Measurements from ENCODE around the gene ADD3. TPM values are rescaled to one million over a fixed set of nuclear protein-coding genes. Genes with fewer than 3 reads are reported as not detected.

Gene ADD3, protein sequence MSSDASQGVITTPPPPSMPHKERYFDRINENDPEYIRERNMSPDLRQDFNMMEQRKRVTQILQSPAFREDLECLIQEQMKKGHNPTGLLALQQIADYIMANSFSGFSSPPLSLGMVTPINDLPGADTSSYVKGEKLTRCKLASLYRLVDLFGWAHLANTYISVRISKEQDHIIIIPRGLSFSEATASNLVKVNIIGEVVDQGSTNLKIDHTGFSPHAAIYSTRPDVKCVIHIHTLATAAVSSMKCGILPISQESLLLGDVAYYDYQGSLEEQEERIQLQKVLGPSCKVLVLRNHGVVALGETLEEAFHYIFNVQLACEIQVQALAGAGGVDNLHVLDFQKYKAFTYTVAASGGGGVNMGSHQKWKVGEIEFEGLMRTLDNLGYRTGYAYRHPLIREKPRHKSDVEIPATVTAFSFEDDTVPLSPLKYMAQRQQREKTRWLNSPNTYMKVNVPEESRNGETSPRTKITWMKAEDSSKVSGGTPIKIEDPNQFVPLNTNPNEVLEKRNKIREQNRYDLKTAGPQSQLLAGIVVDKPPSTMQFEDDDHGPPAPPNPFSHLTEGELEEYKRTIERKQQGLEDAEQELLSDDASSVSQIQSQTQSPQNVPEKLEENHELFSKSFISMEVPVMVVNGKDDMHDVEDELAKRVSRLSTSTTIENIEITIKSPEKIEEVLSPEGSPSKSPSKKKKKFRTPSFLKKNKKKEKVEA
- total RNA-seq: 100 to 1,000 TPM; 257 to 644 (median 358) TPM

DNA sequence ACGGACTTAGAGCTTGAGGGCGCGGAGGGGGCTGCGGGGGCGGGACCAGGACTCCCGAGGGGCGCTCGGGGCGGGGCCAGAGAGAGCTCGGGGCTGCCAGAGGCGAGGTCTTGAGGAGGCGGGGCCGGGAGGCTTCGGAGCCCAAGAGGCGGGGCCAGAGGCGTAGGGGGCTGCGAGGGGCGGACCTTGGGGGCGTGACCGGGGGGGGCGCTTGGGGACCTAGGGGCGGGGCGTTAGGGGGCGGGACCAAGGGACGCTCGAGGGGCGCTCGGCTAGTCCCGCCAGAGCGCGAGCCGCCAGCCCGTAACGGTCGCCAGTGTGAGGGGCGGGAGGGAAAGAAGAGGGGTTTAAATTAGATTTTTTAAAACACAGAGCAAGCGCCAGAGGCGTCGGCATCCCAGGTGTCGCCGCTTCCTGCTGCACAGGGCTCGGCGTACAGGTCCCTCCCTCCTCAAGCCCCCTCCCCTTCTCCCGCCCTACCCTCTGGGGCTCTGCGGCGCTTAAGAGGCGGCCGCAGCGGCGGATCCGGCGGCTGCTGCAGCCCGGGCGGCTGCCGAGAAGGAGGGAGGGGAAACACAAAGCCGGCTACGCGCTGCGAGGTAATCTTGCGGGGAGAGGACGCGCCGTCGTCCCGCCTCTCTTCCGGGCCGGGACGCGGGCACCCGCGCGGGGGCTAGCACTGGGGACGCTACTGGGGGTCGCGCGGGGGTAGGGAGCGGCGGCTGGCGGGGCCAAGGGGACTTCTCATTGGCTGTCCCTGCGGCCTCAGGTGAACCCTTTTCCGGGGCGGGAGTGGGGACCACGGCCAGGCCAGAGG lies at the start of gene ADD3:
ADD3 (plus strand) TSS at position 284 of the 817 bp plus-strand sequence. CDS start 92,670 bp downstream, outside the sequence.
- TF ChIP-seq, protein P1, sequence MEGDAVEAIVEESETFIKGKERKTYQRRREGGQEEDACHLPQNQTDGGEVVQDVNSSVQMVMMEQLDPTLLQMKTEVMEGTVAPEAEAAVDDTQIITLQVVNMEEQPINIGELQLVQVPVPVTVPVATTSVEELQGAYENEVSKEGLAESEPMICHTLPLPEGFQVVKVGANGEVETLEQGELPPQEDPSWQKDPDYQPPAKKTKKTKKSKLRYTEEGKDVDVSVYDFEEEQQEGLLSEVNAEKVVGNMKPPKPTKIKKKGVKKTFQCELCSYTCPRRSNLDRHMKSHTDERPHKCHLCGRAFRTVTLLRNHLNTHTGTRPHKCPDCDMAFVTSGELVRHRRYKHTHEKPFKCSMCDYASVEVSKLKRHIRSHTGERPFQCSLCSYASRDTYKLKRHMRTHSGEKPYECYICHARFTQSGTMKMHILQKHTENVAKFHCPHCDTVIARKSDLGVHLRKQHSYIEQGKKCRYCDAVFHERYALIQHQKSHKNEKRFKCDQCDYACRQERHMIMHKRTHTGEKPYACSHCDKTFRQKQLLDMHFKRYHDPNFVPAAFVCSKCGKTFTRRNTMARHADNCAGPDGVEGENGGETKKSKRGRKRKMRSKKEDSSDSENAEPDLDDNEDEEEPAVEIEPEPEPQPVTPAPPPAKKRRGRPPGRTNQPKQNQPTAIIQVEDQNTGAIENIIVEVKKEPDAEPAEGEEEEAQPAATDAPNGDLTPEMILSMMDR (IDR thresholded peaks at IDR 0.05): no peak
- TF ChIP-seq POLR2A (IDR thresholded peaks at IDR 0.05): peak in 1 of 2 donors; percentile 90
- intact Hi-C loops (cut with DNase I): loop anchor here (5.0 to 10.0 kb wide), 2 partner anchors 67 to 204 kb away; no protein-coding TSS in a partner anchor
- Histone ChIP-seq H3K36me3 (no peaks in the 10 kb centered on the region), H3K9me3 (no peaks in the 10 kb centered on the region), H3K4me3 (replicated peaks in 1 of 3) (peak within 1 kb of the TSS; percentile 75 to 96 (median 92)), H3K27me3 (no peaks in the 10 kb centered on the region), H3K4me1 (peaks cover 34 to 43% of the 10 kb centered on the region in 2 donors), H3K27ac (peak within 1 kb of the TSS; percentile 88 to 94 (median 92))
- DNase-seq: peak; percentile 95 to 97
- 0 to 1% methylated on average over 6 to 17 of the region's 83 CpGs for WGBS, 2 donors

- Histone ChIP-seq H3K4me1 (peaks cover 42 to 60% of the 10 kb centered on the region in 2 donors), H3K9me3 (no peaks in the 10 kb centered on the region), H3K27ac (peak overlapping the region; percentile 26 to 62 (median 61)), H3K4me3 (replicated peaks in 1 of 3) (no peak overlapping the region), H3K27me3 (no peaks in the 10 kb centered on the region), H3K36me3 (no peaks in the 10 kb centered on the region)
- no peak for TF ChIP-seq POLR2A (IDR thresholded peaks at IDR 0.05)
- TF ChIP-seq, protein P1 (IDR thresholded peaks at IDR 0.05): no peak
- intact Hi-C loops (cut with DNase I): no loop called here
- DNase-seq: no peak
- 87 to 88% methylated on average over 2 of the region's 2 CpGs for WGBS, 2 donors
These were observed 49.7 kb upstream of the ADD3 start for GRCh38 chr10:109958059-109958458.

DNA sequence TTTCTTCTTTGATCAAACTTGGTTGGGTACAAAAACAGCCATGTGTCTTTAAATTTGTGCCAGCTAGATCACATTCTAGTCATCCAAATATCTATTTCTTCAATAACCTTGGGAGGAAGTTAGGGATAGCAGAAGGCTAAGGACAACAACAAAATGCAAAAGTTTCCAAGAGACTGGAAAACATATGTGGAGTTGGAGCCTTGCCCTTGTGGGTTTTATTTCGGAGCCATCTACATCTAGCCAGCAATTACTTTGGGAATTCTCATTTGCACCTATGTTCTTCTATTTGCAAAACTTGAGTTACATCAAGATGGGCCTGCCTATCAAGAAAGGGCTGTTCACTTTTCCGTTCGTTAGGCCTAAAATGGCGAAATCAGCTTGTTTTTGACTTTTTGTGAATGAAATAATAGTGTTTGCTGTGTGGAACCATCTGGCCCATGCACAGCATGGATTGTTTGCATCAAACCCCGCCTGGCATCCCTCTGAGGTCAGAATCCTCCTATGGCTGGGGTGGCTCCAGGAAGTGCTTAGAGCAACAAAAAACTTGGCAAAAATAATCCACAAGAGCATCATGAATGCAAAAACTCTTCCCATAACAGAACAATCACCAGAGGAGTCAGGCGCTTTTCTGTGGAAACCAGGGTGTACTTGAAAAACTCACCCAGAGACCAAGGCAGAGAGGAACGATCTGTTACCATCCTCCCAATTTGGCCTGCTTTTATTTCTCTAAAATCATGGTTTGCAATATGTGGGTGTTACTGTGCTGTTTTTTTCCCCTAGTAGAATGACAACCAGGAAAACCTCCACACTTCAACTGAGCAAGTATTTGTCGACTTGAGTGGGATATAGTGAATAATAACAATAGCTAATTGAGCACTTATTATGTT lies 48.3 kb upstream of the ADD3 start:
- no peak for TF ChIP-seq POLR2A (IDR thresholded peaks at IDR 0.05)
- TF ChIP-seq, protein P1 (IDR thresholded peaks at IDR 0.05): no peak
- no peak overlapping the region for H3K4me3 ChIP-seq (replicated peaks in 1 of 3)
- no peaks in the 10 kb centered on the region for H3K9me3 ChIP-seq
- no peaks in the 10 kb centered on the region for H3K27me3 ChIP-seq
- H3K4me1 ChIP-seq: peaks cover 32 to 51% of the 10 kb centered on the region in 2 donors
- 90 to 91% methylated on average over 8 of the region's 8 CpGs for WGBS, 2 donors
- H3K36me3 ChIP-seq: no peaks in the 10 kb centered on the region
- no peak overlapping the region for H3K27ac ChIP-seq
- DNase-seq: no peak
- intact Hi-C loops (cut with DNase I): loop anchor here (10.0 kb wide), 1 partner anchor 65 kb away; no protein-coding TSS in a partner anchor

DNA sequence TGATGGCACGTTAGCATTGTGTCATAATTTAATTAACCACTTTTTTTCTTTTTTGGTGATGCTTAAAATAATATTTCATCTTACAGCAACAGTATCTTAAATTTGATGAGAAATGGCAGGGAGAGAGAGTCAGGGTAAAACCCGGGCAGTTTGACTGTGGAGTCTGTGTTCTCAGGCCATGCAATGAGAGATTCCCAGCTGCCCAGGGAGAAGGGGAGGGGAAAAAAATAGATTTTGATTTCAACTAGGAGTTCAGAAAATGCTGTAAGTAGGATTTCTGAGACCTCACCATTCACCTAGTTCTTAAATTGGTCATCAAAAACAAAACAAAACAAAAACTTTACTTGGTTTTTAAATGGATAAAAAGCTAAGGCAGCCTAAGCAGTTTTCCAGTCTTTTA lies 47.1 kb upstream of the ADD3 start:
- DNase-seq: no peak
- Histone ChIP-seq H3K4me1 (peaks cover 32 to 55% of the 10 kb centered on the region in 2 donors), H3K27me3 (no peaks in the 10 kb centered on the region), H3K9me3 (no peaks in the 10 kb centered on the region), H3K36me3 (no peaks in the 10 kb centered on the region), H3K4me3 (replicated peaks in 1 of 3) (no peak overlapping the region), H3K27ac (peak overlapping the region; percentile 75 to 89 (median 82))
- no peak for TF ChIP-seq POLR2A (IDR thresholded peaks at IDR 0.05)
- TF ChIP-seq, protein P1 (IDR thresholded peaks at IDR 0.05): no peak
- intact Hi-C loops (cut with DNase I): loop anchor here (10.0 kb wide), 1 partner anchor 66 kb away; no protein-coding TSS in a partner anchor
- 70 to 71% methylated on average over 2 of the region's 2 CpGs for WGBS, 2 donors
